Ishikawa (cell line): ENCODE data around the gene ATG16L2.

Source experiments
- CEBPB ChIP-seq: IDR thresholded peaks from 2 replicates; pipeline ENCODE4 v1.6.1; 2012
- CREB1 ChIP-seq: IDR thresholded peaks from 2 replicates; pipeline ENCODE4 v1.6.1; 2012; ENCODE audit warnings: low read depth
- EGR1 ChIP-seq: IDR thresholded peaks from 2 replicates; pipeline ENCODE4 v1.6.1; 2012
- EP300 ChIP-seq: IDR thresholded peaks from 2 replicates; pipeline ENCODE4 v1.6.1; 2012; ENCODE audit warnings: borderline replicate concordance
- FOXM1 ChIP-seq: IDR thresholded peaks from 2 replicates; pipeline ENCODE4 v1.6.1; 2012; ENCODE audit warnings: low read depth, borderline replicate concordance
- NFIC ChIP-seq: IDR thresholded peaks from 2 replicates; pipeline ENCODE4 v1.6.1; 2012
- RAD21 ChIP-seq: IDR thresholded peaks from 2 replicates; pipeline ENCODE4 v1.6.1; 2012; ENCODE audit warnings: low read depth
- REST ChIP-seq: IDR thresholded peaks from 2 replicates; pipeline ENCODE4 v1.6.1; 2012; ENCODE audit warnings: low read depth, mild to moderate bottlenecking
- TAF1 ChIP-seq: IDR thresholded peaks from 2 replicates; pipeline ENCODE4 v1.6.1; 2012; ENCODE audit warnings: low read depth, mild to moderate bottlenecking
- TCF12 ChIP-seq: IDR thresholded peaks from 2 replicates; pipeline ENCODE4 v1.6.1; 2012; ENCODE audit warnings: low read depth
- TEAD4 ChIP-seq: IDR thresholded peaks from 2 replicates; pipeline ENCODE4 v1.6.1; 2012
- YY1 ChIP-seq: IDR thresholded peaks from 2 replicates; pipeline ENCODE4 v1.6.1; 2012; ENCODE audit warnings: low read depth
- ZBTB7A ChIP-seq: IDR thresholded peaks from 2 replicates; pipeline ENCODE4 v1.6.1; 2012; ENCODE audit warnings: low read depth
- TF ChIP-seq, protein P1 (sequence below): IDR thresholded peaks from 2 replicates; pipeline ENCODE4 v1.6.1; 2012
- TF ChIP-seq, protein P2 (sequence below): IDR thresholded peaks from 2 replicates; pipeline ENCODE4 v1.6.1; 2012

ATG16L2 gene

GRCh38 chr11:72793076-72793424 lies 21.2 kb upstream of the ATG16L2 start:
- no peak for TF ChIP-seq TEAD4
- TF ChIP-seq FOXM1: no peak
- TF ChIP-seq NFIC: no peak

DNA sequence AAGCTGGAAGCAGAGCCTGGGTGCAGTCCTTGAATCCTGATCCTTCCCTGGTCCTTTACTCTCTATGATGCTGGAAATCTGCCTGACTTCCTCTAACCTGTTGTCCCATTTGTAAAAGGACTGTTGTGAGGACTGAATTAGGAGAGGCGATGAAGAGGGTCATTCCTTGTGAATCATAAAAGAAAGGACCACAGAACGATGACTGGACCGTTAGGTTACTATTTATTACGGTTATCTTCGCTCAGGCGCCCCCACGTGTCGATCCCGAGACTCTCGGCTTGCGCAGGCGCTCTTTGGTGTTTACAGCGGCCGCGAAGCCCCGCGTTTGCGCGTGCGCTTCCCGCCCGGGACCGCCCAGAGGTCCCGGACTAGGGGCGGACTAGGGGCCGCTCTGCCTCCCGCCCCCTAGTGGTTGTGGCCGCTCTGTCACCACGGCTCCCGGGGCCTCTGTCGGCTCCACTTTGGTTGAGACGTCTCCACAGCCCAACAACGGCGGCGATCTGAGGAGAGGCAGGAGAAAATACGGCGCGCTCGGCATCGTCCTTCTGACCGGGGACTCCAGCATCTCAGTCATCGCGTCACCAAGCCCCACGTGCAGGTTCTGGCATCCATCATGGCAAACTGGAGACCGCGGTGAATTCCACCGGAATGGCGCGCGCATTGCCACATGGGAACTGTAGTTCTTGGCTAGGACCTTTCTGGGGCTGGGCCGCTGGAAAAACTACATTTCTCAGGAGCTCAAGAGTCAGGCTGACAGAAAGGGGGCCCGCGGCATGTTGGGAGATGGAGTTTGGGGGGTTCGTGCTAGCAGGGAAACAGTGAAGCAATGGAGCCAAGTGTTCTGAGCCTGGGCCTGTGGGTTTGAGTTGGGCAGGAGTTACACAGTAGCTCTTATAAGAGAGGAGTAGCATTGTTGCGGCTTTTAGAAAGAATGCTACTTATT lies 20.5 kb upstream of the ATG16L2 start, which contains the start of gene STARD10:
Gene STARD10, minus strand, starts transcription at position 623 of the 943 bp plus-strand sequence. CDS start 12,866 bp downstream, outside the sequence.
- TF ChIP-seq ZBTB7A: 0 out of 2 replicates have a peak, but pooled peaks have one; percentile 49
- no peak for TF ChIP-seq REST
- peak; percentile 41; the same call in 1 of the 2 replicates for TF ChIP-seq NFIC
- TF ChIP-seq RAD21: peak; percentile 47; the same call in 1 of the 2 replicates
- TF ChIP-seq FOXM1: peak; percentile 16; the same call in 1 of the 2 replicates
- TF ChIP-seq, protein P1, sequence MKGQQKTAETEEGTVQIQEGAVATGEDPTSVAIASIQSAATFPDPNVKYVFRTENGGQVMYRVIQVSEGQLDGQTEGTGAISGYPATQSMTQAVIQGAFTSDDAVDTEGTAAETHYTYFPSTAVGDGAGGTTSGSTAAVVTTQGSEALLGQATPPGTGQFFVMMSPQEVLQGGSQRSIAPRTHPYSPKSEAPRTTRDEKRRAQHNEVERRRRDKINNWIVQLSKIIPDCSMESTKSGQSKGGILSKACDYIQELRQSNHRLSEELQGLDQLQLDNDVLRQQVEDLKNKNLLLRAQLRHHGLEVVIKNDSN: peak; percentile 73
- no peak for TF ChIP-seq EGR1
- TF ChIP-seq, protein P2, sequence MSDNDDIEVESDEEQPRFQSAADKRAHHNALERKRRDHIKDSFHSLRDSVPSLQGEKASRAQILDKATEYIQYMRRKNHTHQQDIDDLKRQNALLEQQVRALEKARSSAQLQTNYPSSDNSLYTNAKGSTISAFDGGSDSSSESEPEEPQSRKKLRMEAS: peak; percentile 98
- peak; percentile 72 for TF ChIP-seq TAF1
- TF ChIP-seq CREB1: peak; percentile 62; the same call in 1 of the 2 replicates
- 0 out of 2 replicates have a peak, but pooled peaks have one; percentile 23 for TF ChIP-seq EP300
- peak; percentile 93 for TF ChIP-seq YY1
- TF ChIP-seq CEBPB: no peak; the same call in 1 of the 2 replicates
- peak; percentile 83 for TF ChIP-seq TEAD4
- TF ChIP-seq TCF12: peak; percentile 65

GRCh38 chr11:72798361-72798760 lies 15.8 kb upstream of the ATG16L2 start:
- TF ChIP-seq, protein P2: no peak
- TF ChIP-seq EGR1 (no peak), EP300 (no peak), TAF1 (no peak), YY1 (no peak), RAD21 (no peak), NFIC (no peak), CREB1 (no peak)
- TF ChIP-seq, protein P1: no peak

DNA sequence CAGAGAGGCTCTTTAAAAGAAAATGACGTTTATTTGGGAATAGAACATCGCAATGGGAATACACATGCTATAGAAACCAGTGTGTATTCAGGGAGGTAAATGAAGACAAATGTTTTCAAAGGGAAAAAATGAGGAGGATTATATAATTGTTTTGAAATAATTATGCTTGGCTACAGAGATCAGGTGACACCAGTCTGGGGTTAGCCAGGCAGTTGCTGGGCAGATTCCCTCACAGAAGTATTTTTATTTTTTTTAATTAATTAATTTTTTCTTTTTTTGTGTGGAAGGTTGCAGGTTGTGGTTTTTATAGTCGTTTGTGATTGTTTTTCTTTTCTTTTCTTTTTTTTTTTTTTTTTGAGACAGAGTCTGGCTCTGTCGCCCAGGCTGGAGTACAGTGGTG lies 14.8 kb upstream of the ATG16L2 start:
- TF ChIP-seq FOXM1: no peak
- TF ChIP-seq, protein P1: no peak
- no peak for TF ChIP-seq RAD21
- no peak for TF ChIP-seq TCF12
- no peak for TF ChIP-seq EP300
- no peak for TF ChIP-seq ZBTB7A
- TF ChIP-seq REST: no peak
- no peak for TF ChIP-seq NFIC
- TF ChIP-seq CEBPB: no peak
- TF ChIP-seq EGR1: no peak
- TF ChIP-seq TAF1: no peak
- no peak for TF ChIP-seq TEAD4
- no peak for TF ChIP-seq CREB1
- TF ChIP-seq YY1: no peak
- TF ChIP-seq, protein P2: no peak

GRCh38 chr11:72802822-72803221 lies 11.4 kb upstream of the ATG16L2 start:
- TF ChIP-seq, protein P2: no peak
- TF ChIP-seq TAF1: no peak
- no peak for TF ChIP-seq CEBPB
